ENCODE measurements around the gene BABAM2.

- TF ChIP-seq EZH2 (IDR thresholded peaks at IDR 0.05; ENCODE audit: insufficient read depth, poor library complexity, severe bottlenecking) (no peak), EZH2phosphoT487 (IDR thresholded peaks at IDR 0.05; ENCODE audit: insufficient read depth, low read depth) (no peak)
These were observed 350.4 kb downstream of the BABAM2 start for GRCh38 chr2:28240937-28241336.
